Calu3 (cell line): ENCODE data around the gene LENEP. TPM values are rescaled to one million over a fixed set of nuclear protein-coding genes. Genes with fewer than 3 reads are reported as not detected.

Source experiments
- BruUV-seq: library from RNA; stranded (reverse); fragments of 400-500 nt; replicated peaks from 2 replicates; lab custom pipeline; 2021; lab: Mats Ljungman, UMichigan
- CTCF ChIA-PET: fragments of 300-600 bp; sonication (Branson Sonifier 250); formaldehyde crosslinking; loops from one replicate; lab custom pipeline; 2022; ENCODE audit warnings: antibody characterized with exemption; lab: Charles Lee
- DNase-seq: peaks from one replicate; pipeline ENCODE4 v3.0.0; 2022
- H3K27ac Mint-ChIP-seq: one replicate; pipeline ENCODE4 v1.8.0; 2022; ENCODE audit warnings: mixed read lengths; ENCODE audit not compliant: unreplicated experiment
- H3K27me3 Mint-ChIP-seq: one replicate; pipeline ENCODE4 v1.8.0; 2022; ENCODE audit warnings: mixed read lengths; ENCODE audit not compliant: unreplicated experiment
- H3K36me3 Mint-ChIP-seq: one replicate; pipeline ENCODE4 v1.8.0; 2022; ENCODE audit warnings: mild to moderate bottlenecking, moderate library complexity, mixed read lengths; ENCODE audit not compliant: insufficient read depth, unreplicated experiment
- H3K4me1 Mint-ChIP-seq: one replicate; pipeline ENCODE4 v1.8.0; 2022; ENCODE audit warnings: mild to moderate bottlenecking, low read depth, mixed read lengths; ENCODE audit not compliant: unreplicated experiment
- H3K4me3 Mint-ChIP-seq: one replicate; pipeline ENCODE4 v1.8.0; 2022; ENCODE audit warnings: mild to moderate bottlenecking, low read depth, moderate library complexity, mixed read lengths; ENCODE audit not compliant: unreplicated experiment
- H3K9me3 Mint-ChIP-seq: one replicate; pipeline ENCODE4 v1.8.0; 2022; ENCODE audit warnings: low read depth, mixed read lengths; ENCODE audit not compliant: unreplicated experiment
- CTCF ChIP-seq: fragments of 200-600 bp; IDR thresholded peaks from one replicate; pipeline ENCODE4 v1.8.0; 2022; ENCODE audit warnings: antibody characterized with exemption; ENCODE audit not compliant: unreplicated experiment
- intact Hi-C: fragments of 100-400 bp; cut with micrococcal nuclease; formaldehyde crosslinking; loops from one replicate; pipeline ENCODE4 v1.10.0; 2022; ENCODE audit not compliant: unreplicated experiment
- total RNA-seq: library from RNA; stranded (reverse); gene quantifications from 2 replicates; pipeline ENCODE4 v1.2.3, GENCODE V29; 2022

The LENEP gene
- total RNA-seq, 1 experiment from 2014 or later = 1.1 TPM

- Mint-ChIP-seq H3K9me3 (no peaks in the 10 kb centered on the region), H3K27me3 (no peaks in the 10 kb centered on the region), H3K4me3 (peak overlapping the region; percentile 94), H3K36me3 (peaks cover 66% of the 10 kb centered on the region), H3K4me1 (peaks cover 48% of the 10 kb centered on the region), H3K27ac (peak overlapping the region; percentile 93)
- CTCF ChIA-PET = interaction anchor here (0.6 to 2.4 kb wide), 8 partner anchors 9 to 138 kb away, joined by 3 to 15 read pairs (median 4); partner anchors contain the start of genes FLAD1 and PYGO2
- BruUV-seq = no TSS peak
- intact Hi-C loops = loop anchor here (1.0 to 10.0 kb wide), 2 partner anchors 27 to 54 kb away; partner anchors contain the start of genes ADAM15 and CKS1B
- no peak for TF ChIP-seq CTCF
- peak; percentile 100 for DNase-seq
Observed at GRCh38 chr1:155000726-155001424, 7.5 kb downstream of the LENEP start.

GRCh38 chr1:155001425-155001674 lies 8.0 kb downstream of the LENEP start:
- Mint-ChIP-seq H3K36me3 (peaks cover 66% of the 10 kb centered on the region), H3K4me3 (peak overlapping the region; percentile 94), H3K27ac (peak overlapping the region; percentile 93), H3K4me1 (peaks cover 49% of the 10 kb centered on the region), H3K9me3 (no peaks in the 10 kb centered on the region), H3K27me3 (no peaks in the 10 kb centered on the region)
- no peak for TF ChIP-seq CTCF
- BruUV-seq = no TSS peak
- no peak for DNase-seq
- intact Hi-C loops = loop anchor here (1.0 to 10.0 kb wide), 2 partner anchors 27 to 53 kb away; partner anchors contain the start of genes ADAM15 and CKS1B
- CTCF ChIA-PET = interaction anchor here (0.6 to 0.9 kb wide), 5 partner anchors 9 to 138 kb away, joined by 3 to 5 read pairs (median 3); partner anchors contain the start of gene FLAD1

GRCh38 chr1:155001675-155002463 lies 8.5 kb downstream of the LENEP start:
- peak; percentile 40 for TF ChIP-seq CTCF
- DNase-seq = peak; percentile 100
- intact Hi-C loops = loop anchor here (1.0 to 10.0 kb wide), 3 partner anchors 15 to 53 kb away; partner anchors contain the start of genes ADAM15 and CKS1B
- CTCF ChIA-PET = interaction anchor here (0.6 to 1.4 kb wide), 11 partner anchors 14 to 976 kb away, joined by 3 to 8 read pairs (median 4); partner anchors contain the start of gene FLAD1
- H3K27me3 Mint-ChIP-seq = no peaks in the 10 kb centered on the region
- peak overlapping the region; percentile 93 for H3K27ac Mint-ChIP-seq
- H3K4me3 Mint-ChIP-seq = peak overlapping the region; percentile 94
- H3K4me1 Mint-ChIP-seq = peaks cover 54% of the 10 kb centered on the region
- BruUV-seq = TSS peak; percentile 43
- H3K9me3 Mint-ChIP-seq = no peaks in the 10 kb centered on the region
- H3K36me3 Mint-ChIP-seq = peaks cover 66% of the 10 kb centered on the region

GRCh38 chr1:155002464-155003226 lies 9.3 kb downstream of the LENEP start, which contains the start of gene ZBTB7B:
Gene ZBTB7B (plus strand): TSS chr1:155002802. CDS start chr1:155014661, 11,859 bp downstream.
- no TSS peak for BruUV-seq
- CTCF ChIA-PET = interaction anchor here (0.6 to 1.4 kb wide), 8 partner anchors 13 to 975 kb away, joined by 3 to 8 read pairs (median 5); no protein-coding TSS in a partner anchor
- peak; percentile 17 for TF ChIP-seq CTCF
- intact Hi-C loops = loop anchor here (2.0 to 10.0 kb wide), 2 partner anchors 14 to 52 kb away; partner anchors contain the start of gene ADAM15
- Mint-ChIP-seq H3K4me1 (peaks cover 61% of the 10 kb centered on the region), H3K27me3 (no peaks in the 10 kb centered on the region), H3K27ac (peak within 1 kb of the TSS; percentile 93), H3K36me3 (peaks cover 66% of the 10 kb centered on the region), H3K9me3 (no peaks in the 10 kb centered on the region), H3K4me3 (peak within 1 kb of the TSS; percentile 94)
- peak; percentile 66 for DNase-seq
